Activated CD8-positive, alpha-beta memory T cell treated with anti-CD3 and anti-CD28 coated beads for 24 hours (primary cell): Measurements from ENCODE around the gene REPS2.

Experiments
- DNase-seq: peaks from one replicate; pipeline ENCODE4 v3.0.0-alpha.2; 2020

REPS2 gene

DNA sequence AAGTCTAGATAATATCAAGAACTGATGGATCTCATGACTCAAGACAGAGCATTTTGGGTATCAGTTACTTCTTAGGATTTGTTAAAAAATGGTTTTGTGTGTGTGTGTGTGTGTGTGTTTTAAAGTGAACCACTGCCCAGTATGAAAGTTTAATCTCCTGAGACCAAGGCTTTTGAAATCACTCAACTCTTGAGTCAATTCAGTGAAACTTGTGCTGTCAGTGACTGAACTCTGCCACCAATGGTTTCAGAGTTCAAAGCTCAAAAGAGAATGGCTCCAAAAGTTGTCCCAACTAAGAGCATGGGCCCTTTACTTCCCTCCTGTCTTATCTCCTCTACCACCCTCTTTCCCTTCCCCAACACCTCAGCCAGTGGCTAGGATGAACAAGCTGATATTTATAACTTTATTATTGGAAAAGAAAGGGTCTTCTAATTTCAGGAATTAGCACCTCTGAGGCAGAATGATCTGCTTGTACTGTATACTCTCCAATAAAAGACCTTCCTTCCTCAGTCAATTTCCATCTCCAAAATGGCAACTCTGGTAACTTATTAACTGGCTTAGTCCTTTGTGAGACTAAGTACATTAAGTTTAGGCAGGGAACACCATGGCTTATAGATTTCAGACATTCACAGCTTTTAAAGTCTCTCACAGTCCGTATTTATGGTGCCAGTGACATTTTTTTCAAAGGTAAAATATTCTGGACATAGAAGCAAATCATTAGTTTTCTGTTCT is 152.2 kb downstream of the REPS2 start:
- DNase-seq = no peak

DNA sequence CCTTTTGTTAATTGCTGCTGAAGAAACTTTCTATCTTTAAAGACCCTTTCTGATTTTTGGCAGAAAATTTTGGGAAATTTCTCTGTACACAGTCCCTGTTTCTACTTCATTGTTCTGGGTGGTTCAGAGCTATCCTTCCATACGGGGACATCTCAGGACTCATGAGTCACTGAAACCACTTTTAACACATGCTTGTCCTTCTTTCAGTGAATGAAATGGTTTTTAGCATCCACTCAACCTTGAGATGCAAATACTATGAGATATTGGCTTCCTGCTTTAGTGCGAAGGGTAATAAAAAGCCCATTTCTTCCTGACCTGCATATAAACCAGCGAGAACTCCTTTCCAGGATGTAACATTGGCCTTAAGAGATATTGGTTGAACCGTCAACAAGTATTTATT is 158.0 kb downstream of the REPS2 start:
- DNase-seq = no peak

DNA sequence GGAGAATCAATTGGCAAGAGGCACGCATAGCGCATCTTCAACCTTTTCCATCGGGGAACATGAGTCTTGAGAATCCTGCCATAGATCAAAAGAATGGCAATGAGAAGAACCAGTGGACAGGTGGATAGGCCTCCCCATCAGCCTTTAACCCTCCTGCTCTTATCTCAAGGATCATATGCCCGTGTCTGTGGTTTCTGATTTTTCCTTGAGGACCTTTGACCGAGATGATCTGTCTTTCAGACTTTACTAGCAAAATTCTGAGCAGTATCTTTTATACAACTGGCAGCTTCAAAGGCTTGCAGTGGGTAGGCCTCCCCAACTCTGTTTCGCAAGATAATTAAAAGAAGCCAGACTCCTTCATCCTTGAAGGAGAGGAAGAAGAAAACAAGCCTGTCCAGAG is 174.4 kb downstream of the REPS2 start:
- DNase-seq = no peak

GRCh38 chrX:17154001-17154400 is 207.5 kb downstream of the REPS2 start:
- DNase-seq = no peak

GRCh38 chrX:17160975-17161374 is 214.5 kb downstream of the REPS2 start:
- no peak for DNase-seq

DNA sequence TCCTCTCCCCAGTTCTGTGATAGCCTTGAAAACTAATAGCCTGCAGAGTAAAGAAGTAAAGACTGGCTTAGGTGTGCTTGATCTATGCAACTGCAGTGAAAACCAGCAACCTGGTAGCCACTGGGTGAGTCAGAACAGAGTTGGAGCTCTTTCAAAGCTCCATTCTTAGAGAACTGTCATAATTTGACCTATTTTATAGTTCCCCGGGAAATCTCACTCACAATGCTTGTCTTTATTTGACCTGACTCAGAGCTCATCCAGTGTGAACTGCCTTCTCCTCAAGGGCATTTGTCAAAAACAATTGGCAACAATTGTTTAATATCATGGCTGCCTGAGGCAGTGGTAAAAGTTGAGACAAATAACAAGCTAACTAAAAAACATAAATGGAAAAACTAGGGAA is 215.5 kb downstream of the REPS2 start:
- DNase-seq = no peak

DNA sequence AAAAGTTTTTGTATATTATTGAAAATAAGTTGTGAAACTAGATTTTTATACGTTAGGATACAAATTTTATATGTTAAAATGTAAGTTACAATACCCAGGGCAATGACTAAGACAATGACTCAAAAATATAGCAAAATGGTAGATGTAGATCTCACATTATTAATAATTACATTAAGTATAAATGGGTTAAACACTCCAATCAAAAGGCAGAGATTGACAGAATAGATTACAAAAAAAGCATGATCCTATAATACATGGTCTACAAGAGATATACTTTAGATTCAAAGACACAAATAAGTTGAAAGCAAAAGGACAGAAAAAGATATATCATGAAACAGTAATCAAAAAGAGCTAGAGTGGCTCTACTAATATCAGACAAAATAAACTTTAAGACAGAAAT is 217.6 kb downstream of the REPS2 start:
- no peak for DNase-seq

DNA sequence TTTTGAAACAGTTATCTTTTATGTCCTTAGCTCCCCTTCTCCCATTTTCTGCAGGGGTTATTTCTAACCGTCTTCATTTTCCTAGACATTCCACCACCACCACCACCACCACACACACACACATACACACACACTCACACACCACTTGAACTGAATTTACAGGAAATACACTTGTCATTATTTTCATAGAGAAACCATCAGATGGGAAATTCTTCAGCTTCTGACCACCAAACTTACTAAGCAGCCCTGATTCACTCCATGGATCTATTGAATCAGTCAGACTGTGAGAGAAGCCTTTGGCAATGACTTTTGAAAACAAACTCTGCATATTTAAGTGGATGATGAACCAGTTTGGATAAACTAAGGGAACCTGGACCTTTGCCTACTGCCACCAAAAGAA is 218.5 kb downstream of the REPS2 start:
- no peak for DNase-seq

DNA sequence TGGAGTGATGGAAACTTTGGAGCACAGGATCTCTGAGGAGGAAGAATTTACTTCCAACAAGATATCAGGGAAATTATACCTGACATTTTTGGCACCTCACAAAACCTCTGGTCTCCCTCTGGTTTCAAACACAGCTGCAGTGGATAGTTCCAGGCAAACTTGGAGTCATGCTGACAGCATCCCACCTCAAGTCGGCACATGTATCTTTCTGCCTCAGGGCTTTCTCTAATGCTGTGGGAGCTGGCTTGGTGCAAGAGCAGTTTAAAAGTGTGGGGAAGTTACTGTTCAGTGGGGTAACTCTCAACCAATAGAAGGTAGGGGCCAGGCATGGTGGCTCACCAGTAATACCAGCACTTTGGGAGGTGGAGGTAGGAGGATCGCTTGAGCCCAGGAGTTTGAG is 221.5 kb downstream of the REPS2 start:
- DNase-seq = no peak

- DNase-seq = no peak
Measured at GRCh38 chrX:17170973-17171372, 224.5 kb downstream of the REPS2 start.

DNA sequence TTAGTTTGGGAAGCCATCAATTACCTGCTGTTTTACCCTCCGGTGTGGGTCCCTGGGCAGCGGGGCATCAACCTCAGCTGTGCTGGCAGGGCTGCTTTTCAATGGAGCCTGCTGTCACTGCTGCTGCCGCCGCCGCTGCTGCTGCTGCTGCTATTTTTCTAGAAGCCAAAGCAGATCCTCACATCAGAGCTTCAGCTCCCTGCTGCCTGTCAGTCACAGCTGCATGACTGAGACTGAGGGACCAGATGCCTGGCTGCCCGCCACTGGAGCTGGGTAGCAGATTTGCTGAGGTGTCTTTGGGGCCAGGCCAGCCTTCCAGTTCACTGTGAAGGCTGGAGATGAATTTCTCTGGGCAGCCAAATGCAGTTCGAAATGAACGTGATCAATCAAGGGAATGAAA is 228.2 kb downstream of the REPS2 start:
- DNase-seq = no peak

DNA sequence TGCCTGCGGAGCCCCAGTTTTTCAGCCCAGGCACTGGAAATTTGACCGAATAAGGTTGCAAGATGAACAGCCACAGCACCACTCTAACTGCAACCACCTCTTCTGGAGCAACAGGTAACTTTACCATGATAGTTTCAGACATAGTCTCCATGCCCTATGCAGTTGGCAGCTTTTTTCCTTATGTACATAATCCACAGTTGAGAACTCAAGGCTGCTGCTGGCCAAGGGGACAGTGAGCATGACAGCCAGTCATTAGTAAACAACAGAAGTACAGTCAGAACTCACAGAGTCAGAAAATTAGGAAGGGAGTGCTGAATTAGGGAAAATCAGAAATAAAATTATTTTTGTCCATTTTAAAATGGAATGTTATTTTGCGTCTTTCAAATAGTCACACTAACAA is 235.9 kb downstream of the REPS2 start:
- DNase-seq = no peak

DNA sequence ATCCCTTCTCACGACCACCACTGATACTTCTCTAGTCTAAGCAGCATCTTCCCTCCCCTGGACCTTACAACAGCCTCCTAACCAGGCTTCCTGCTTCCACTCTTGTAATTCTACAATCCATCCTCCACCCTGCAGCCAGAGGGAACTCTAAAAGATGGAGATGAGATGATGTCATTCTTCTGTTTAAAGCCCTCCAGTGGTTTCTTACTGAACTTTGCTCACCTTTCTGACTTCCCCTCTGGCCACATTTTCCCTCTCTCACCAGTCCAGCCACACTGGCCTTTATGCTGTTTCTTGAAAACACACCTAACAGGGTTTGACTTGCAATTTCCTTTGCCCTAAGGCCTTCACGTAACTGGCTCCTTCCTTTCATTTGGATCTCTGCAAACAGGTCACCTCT is 237.1 kb downstream of the REPS2 start:
- no peak for DNase-seq

- no peak for DNase-seq
Measured at GRCh38 chrX:17185431-17185830, 239.0 kb downstream of the REPS2 start.

DNA sequence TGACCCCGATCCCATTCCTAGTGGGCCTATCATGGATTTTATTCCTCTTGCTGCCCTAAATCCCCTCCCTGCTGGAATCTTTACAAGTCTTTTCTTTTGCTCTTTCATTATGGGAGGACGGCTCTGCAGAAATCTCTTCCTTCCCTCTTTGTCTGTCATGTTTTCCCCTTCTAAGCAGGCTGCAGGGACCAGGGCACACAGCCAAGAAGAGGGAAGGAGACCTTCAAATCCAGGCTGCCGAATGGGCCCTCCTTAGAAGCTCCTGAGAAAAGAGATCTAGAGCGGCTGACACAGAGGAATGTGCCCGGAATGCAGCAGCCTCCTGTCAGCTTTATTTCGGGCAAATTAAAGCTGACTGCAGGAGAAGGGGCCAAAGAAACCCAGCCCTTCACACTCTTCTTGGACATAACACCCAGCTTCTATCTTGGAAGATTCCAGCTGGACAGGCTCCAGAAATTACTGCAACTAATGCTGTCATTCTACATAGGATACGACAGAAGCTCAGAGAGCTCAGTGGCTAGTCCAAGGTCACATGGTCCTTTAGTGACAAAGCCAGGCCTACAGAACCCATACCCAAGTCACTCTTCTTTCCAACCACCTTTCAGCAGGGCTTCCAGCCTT is 240.8 kb downstream of the REPS2 start:
- DNase-seq = no peak

DNA sequence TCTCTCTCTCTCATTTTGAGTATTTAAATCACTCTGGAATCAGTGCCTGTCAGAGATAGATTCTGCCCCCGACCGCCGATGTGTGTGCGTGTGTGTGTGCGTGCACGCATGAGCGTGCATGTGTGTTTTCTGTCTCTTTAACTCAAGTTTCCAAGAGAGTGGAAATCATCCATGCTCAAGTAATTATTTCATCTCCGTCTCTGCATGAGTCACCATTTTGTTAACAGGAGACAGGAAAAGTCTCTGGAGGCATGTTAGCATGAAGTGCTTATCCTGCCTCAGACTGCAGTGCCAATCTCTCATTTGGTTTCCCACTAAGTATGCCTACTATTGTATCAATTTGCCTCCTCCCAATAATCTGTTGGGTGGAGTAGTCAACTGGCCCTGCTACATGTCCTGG is 245.6 kb downstream of the REPS2 start:
- DNase-seq = no peak
